Lower leg skin (tissue), 4 donors: ENCODE measurements around the gene NLK. TPM values are rescaled to one million over a fixed set of nuclear protein-coding genes. Genes with fewer than 3 reads are reported as not detected.

Experiments used
- DNase-seq, 2 donors: peaks; one replicate each; pipeline ENCODE4 v3.0.0-alpha.2; 2019; ENCODE audit warnings: low spot score in 2 of 2
- H3K4me3 ChIP-seq: fragments of 200-600 bp; sonication (generic); 2 replicates; pipeline ENCODE4 v1.5.1; 2017; ENCODE audit warnings: mild to moderate bottlenecking, low read depth; ENCODE audit not compliant: poor library complexity, severe bottlenecking
- CTCF ChIP-seq, 3 donors: fragments of 450-650 bp; IDR thresholded peaks; one replicate each; pipeline ENCODE4 v1.5.1; 2016; ENCODE audit warnings: antibody characterized with exemption in 3 of 3, mild to moderate bottlenecking in 3 of 3, moderate library complexity in 2 of 3
- POLR2A ChIP-seq, 2 donors: fragments of 450-650 bp; IDR thresholded peaks; one replicate each; pipeline ENCODE4 v1.6.1; 2016 to 2017; ENCODE audit warnings: antibody characterized with exemption in 2 of 2, mild to moderate bottlenecking in 1 of 2, moderate library complexity in 1 of 2
- WGBS, 2 donors: methylation state at CpG; one replicate each; pipeline ENCODE4 v1.1.5; 2018; 5-methylcytosine and 5-hydroxymethylcytosine counted together
- intact Hi-C: fragments of 100-400 bp; cut with DNase I; formaldehyde crosslinking; loops from one replicate; pipeline ENCODE4 v1.15.0; 2023; ENCODE audit warnings: low total_unique reads
- total RNA-seq, 4 donors: library from RNA; depleted of rRNA; stranded (reverse); fragments of >200 nt; gene quantifications; one replicate each; pipeline ENCODE4 v1.1.0, GENCODE V29; 2016

NLK gene
- total RNA-seq, 4 donors from 2014 or later = 5.9 to 10.8 (median 8.2) TPM

GRCh38 chr17:28069061-28069460, 26.6 kb downstream of the NLK start:
- intact Hi-C loops = no loop called here
- H3K4me3 ChIP-seq = no peak overlapping the region
- no peak for DNase-seq
- 97% methylated on average over 1 of the region's 1 CpG for WGBS, 2 donors
- TF ChIP-seq POLR2A (IDR thresholded peaks at IDR 0.05) = no peak
- TF ChIP-seq CTCF (IDR thresholded peaks at IDR 0.05) = no peak

- DNase-seq = no peak
- no peak for TF ChIP-seq CTCF (IDR thresholded peaks at IDR 0.05)
- no peak for TF ChIP-seq POLR2A (IDR thresholded peaks at IDR 0.05)
- no peak overlapping the region for H3K4me3 ChIP-seq
- intact Hi-C loops = no loop called here
- WGBS, 2 donors = 97 to 100% methylated on average over 1 of the region's 1 CpG
These were observed 28.7 kb downstream of the NLK start for GRCh38 chr17:28071179-28071578.

- WGBS, 2 donors = 96 to 97% methylated on average over 6 of the region's 6 CpGs
- TF ChIP-seq CTCF (IDR thresholded peaks at IDR 0.05) = no peak
- no peak overlapping the region for H3K4me3 ChIP-seq
- intact Hi-C loops = no loop called here
- DNase-seq = no peak
These were observed 29.6 kb downstream of the NLK start for GRCh38 chr17:28071891-28072606.

GRCh38 chr17:28072936-28073533, 30.6 kb downstream of the NLK start:
- H3K4me3 ChIP-seq = no peak overlapping the region
- DNase-seq = no peak
- TF ChIP-seq POLR2A (IDR thresholded peaks at IDR 0.05) (no peak), CTCF (IDR thresholded peaks at IDR 0.05) (no peak)
- intact Hi-C loops = no loop called here
- 85 to 96% methylated on average over 2 of the region's 2 CpGs for WGBS, 2 donors

- H3K4me3 ChIP-seq = no peak overlapping the region
- intact Hi-C loops = no loop called here
- no peak for TF ChIP-seq CTCF (IDR thresholded peaks at IDR 0.05)
- TF ChIP-seq POLR2A (IDR thresholded peaks at IDR 0.05) = no peak
- whole genome bisulfite sequencing, 2 donors = 76 to 81% methylated on average over 3 of the region's 3 CpGs
- no peak for DNase-seq
These were observed 31.5 kb downstream of the NLK start for GRCh38 chr17:28074010-28074409.
